Testis (tissue), 2 donors: ENCODE results near the gene NOTO.

Source experiments
- POLR2A ChIP-seq: fragments of 450-650 bp; IDR thresholded peaks from one replicate; pipeline ENCODE4 v1.6.1; 2017; ENCODE audit warnings: antibody characterized with exemption, mild to moderate bottlenecking, moderate library complexity
- TF ChIP-seq, protein P1 (sequence below), 3 experiments: fragments of 450-650 bp in 2 of 3; fragments of 200-600 bp in 1 of 3; sonication (generic) in 1 of 3; IDR thresholded peaks; one replicate each; pipeline ENCODE4 v1.5.1; 2016 to 2019; ENCODE audit warnings: antibody characterized with exemption in 3 of 3, mild to moderate bottlenecking in 2 of 3, moderate library complexity in 1 of 3

DNA sequence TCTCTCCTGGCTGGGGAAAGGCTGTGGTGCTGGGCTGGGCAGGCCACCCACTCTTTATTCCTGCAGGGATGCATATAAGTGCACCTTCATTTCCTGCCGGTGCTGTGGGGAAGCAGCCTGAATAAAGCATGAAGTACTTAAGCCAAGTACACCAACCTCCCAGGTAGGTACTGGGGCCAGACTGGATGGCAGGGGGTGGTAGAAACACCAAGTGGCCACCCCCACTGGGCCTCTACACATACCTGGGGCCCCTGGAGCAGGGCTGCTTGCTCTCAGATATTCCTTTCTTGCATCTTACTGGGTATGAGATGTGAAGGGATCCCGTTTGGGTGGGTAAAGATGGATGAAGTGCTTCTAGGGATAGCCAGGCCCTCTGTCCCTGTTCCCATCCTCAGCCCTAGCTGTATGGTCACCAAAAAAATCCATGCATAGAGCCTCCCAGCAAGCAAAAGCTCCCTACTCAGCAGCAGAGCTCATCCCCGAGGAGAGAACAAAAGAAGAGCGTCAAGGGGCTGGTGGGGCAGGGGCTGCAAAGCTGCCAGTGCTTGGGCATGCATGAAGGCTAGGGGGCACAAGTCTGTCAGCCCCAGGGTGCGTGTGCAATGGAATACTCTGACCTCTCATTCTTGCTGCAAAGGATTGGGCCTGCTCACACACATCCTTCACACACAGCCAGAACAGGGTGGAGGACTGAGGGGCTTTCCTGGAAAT, 53.7 kb downstream of the NOTO start:
- TF ChIP-seq, protein P1, sequence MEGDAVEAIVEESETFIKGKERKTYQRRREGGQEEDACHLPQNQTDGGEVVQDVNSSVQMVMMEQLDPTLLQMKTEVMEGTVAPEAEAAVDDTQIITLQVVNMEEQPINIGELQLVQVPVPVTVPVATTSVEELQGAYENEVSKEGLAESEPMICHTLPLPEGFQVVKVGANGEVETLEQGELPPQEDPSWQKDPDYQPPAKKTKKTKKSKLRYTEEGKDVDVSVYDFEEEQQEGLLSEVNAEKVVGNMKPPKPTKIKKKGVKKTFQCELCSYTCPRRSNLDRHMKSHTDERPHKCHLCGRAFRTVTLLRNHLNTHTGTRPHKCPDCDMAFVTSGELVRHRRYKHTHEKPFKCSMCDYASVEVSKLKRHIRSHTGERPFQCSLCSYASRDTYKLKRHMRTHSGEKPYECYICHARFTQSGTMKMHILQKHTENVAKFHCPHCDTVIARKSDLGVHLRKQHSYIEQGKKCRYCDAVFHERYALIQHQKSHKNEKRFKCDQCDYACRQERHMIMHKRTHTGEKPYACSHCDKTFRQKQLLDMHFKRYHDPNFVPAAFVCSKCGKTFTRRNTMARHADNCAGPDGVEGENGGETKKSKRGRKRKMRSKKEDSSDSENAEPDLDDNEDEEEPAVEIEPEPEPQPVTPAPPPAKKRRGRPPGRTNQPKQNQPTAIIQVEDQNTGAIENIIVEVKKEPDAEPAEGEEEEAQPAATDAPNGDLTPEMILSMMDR (IDR thresholded peaks at IDR 0.05): no peak
- no peak for TF ChIP-seq POLR2A
